GM21360 (cell line): Measurements from ENCODE around the gene HERC2.
"Not testable (repeated sequence)": the region's sequence is repeated elsewhere in the genome, so short reads cannot be mapped to it uniquely, and the experiment has no call there.

Experiments
- ATAC-seq: cut with Tn5 transposase; IDR thresholded peaks from one replicate; pipeline ENCODE4 v1.9.1; 2021; ENCODE audit warnings: mild to moderate bottlenecking, moderate library complexity; ENCODE audit not compliant: unreplicated experiment

The HERC2 gene

GRCh38 chr15:28286031-28286430 lies 35.9 kb downstream of the HERC2 start:
- ATAC-seq = no peak

GRCh38 chr15:28281876-28282275 lies 40.1 kb downstream of the HERC2 start:
- no peak for ATAC-seq

- no peak for ATAC-seq
These were observed 47.3 kb downstream of the HERC2 start for GRCh38 chr15:28274635-28275034.

GRCh38 chr15:28273873-28274610 lies 47.9 kb downstream of the HERC2 start:
- ATAC-seq = no peak

- no peak for ATAC-seq
These were observed 48.5 kb downstream of the HERC2 start for GRCh38 chr15:28273468-28273867.

GRCh38 chr15:28272587-28272986 lies 49.4 kb downstream of the HERC2 start:
- no peak for ATAC-seq

- ATAC-seq = no peak
These were observed 50.2 kb downstream of the HERC2 start for GRCh38 chr15:28271697-28272260.

- no peak for ATAC-seq
These were observed 52.9 kb downstream of the HERC2 start for GRCh38 chr15:28269097-28269496.

- no peak for ATAC-seq
These were observed 54.3 kb downstream of the HERC2 start for GRCh38 chr15:28267727-28268126.

- ATAC-seq = no peak
These were observed 56.5 kb downstream of the HERC2 start for GRCh38 chr15:28265334-28266019.

GRCh38 chr15:28264166-28264565 lies 57.8 kb downstream of the HERC2 start:
- ATAC-seq = no peak

GRCh38 chr15:28262438-28262837 lies 59.5 kb downstream of the HERC2 start:
- ATAC-seq = no peak

GRCh38 chr15:28260722-28261121 lies 61.3 kb downstream of the HERC2 start:
- ATAC-seq = no peak

- ATAC-seq = no peak
These were observed 61.7 kb downstream of the HERC2 start for GRCh38 chr15:28260317-28260716.

- no peak for ATAC-seq
These were observed 66.0 kb downstream of the HERC2 start for GRCh38 chr15:28255965-28256364.

GRCh38 chr15:28252831-28253230 lies 69.1 kb downstream of the HERC2 start:
- ATAC-seq = no peak

GRCh38 chr15:28246605-28247004 lies 75.4 kb downstream of the HERC2 start:
- ATAC-seq = no peak

GRCh38 chr15:28243901-28244300 lies 78.1 kb downstream of the HERC2 start:
- ATAC-seq = no peak

GRCh38 chr15:28243399-28243798 lies 78.6 kb downstream of the HERC2 start:
- no peak for ATAC-seq

GRCh38 chr15:28238296-28238695 lies 83.7 kb downstream of the HERC2 start:
- not testable (repeated sequence) for ATAC-seq

GRCh38 chr15:28231743-28232142 lies 90.2 kb downstream of the HERC2 start:
- ATAC-seq = not testable (repeated sequence)

- ATAC-seq = not testable (repeated sequence)
These were observed 90.6 kb downstream of the HERC2 start for GRCh38 chr15:28231336-28231735.
